MM.1S (cell line): ENCODE data around the gene TNIK.

Experiments used
- CTCF ChIP-seq: fragments of 300-600 bp; sonication (generic); IDR thresholded peaks from 2 replicates; pipeline ENCODE4 v1.5.1; 2016; ENCODE audit warnings: antibody characterized with exemption, low read length, mixed read lengths
- EZH2 ChIP-seq: fragments of 300-600 bp; sonication (generic); optimal IDR thresholded peaks from 2 replicates; pipeline ENCODE3; 2017; ENCODE audit warnings: low read depth, mild to moderate bottlenecking, antibody characterized with exemption, low read length, mixed read lengths
- EZH2phosphoT487 ChIP-seq: fragments of 300-600 bp; sonication (generic); IDR thresholded peaks from 2 replicates; pipeline ENCODE4 v1.6.1; 2018; ENCODE audit warnings: antibody characterized with exemption, low read length

GRCh38 chr3:171177553-171177952, 282.7 kb downstream of the TNIK start:
- TF ChIP-seq EZH2 (no peak), CTCF (no peak), EZH2phosphoT487 (no peak)
